Natural killer cell (primary cell): ENCODE data around the gene ARHGEF9. TPM values are rescaled to one million over a fixed set of nuclear protein-coding genes. Genes with fewer than 3 reads are reported as not detected.

Experiments
- ATAC-seq, 3 donors: fragments of 150-1000 bp in 2 of 3; fragments of 200-7000 bp in 1 of 3; cut with Tn5 transposase; 1 replicate in 1 of 3; 2 replicates in 2 of 3; pipeline ENCODE4 v1.10.0; 2021; ENCODE audit warnings: mild to moderate bottlenecking in 2 of 3, moderate library complexity in 2 of 3
- DNase-seq, 2 donors: peaks; one replicate each; pipeline versions ENCODE4 v3.0.0 to v3.0.0-alpha.2; 2013 to 2021; ENCODE audit warnings: mixed read lengths in 1 of 2
- H3K27ac ChIP-seq: one replicate; pipeline ENCODE4 v1.5.1; 2013; ENCODE audit warnings: mild to moderate bottlenecking, low read length
- H3K27me3 ChIP-seq: one replicate; pipeline ENCODE4 v1.6.1; 2013; ENCODE audit warnings: low read length; ENCODE audit not compliant: control insufficient read depth, insufficient read depth
- H3K36me3 ChIP-seq: one replicate; pipeline ENCODE4 v1.6.1; 2013; ENCODE audit warnings: low read length; ENCODE audit not compliant: control insufficient read depth, insufficient read depth
- H3K4me1 ChIP-seq: one replicate; pipeline ENCODE4 v1.6.1; 2013; ENCODE audit warnings: low read length; ENCODE audit not compliant: control insufficient read depth, insufficient read depth
- H3K4me3 ChIP-seq: one replicate; pipeline ENCODE4 v1.5.1; 2013; ENCODE audit warnings: low read length
- H3K9me3 ChIP-seq: one replicate; pipeline ENCODE4 v1.6.1; 2013; ENCODE audit warnings: low read length; ENCODE audit not compliant: control insufficient read depth, insufficient read depth
- H3K27ac Mint-ChIP-seq, 2 donors: one replicate each; pipeline ENCODE4 v1.8.0; 2022; ENCODE audit warnings: mild to moderate bottlenecking in 2 of 2, mixed read lengths in 2 of 2, moderate library complexity in 1 of 2
- H3K27me3 Mint-ChIP-seq, 2 donors: one replicate each; pipeline ENCODE4 v1.8.0; 2022; ENCODE audit warnings: low read depth in 2 of 2, mixed read lengths in 2 of 2
- H3K36me3 Mint-ChIP-seq: one replicate; pipeline ENCODE4 v1.8.0; 2022; ENCODE audit warnings: mixed read lengths
- H3K4me1 Mint-ChIP-seq, 2 donors: one replicate each; pipeline ENCODE4 v1.8.0; 2022; ENCODE audit warnings: mixed read lengths in 2 of 2
- H3K4me3 Mint-ChIP-seq: one replicate; pipeline ENCODE4 v1.8.0; 2022; ENCODE audit warnings: mild to moderate bottlenecking, moderate library complexity, mixed read lengths
- H3K9me3 Mint-ChIP-seq, 2 donors: one replicate each; pipeline ENCODE4 v1.8.0; 2022; ENCODE audit warnings: mixed read lengths in 2 of 2
- CTCF ChIP-seq: fragments of 200-600 bp; IDR thresholded peaks from one replicate; pipeline ENCODE4 v1.8.0; 2022; ENCODE audit warnings: antibody characterized with exemption
- WGBS: methylation state at CpG from one replicate; pipeline ENCODE4 v1.1.7; 2013; ENCODE audit warnings: missing lambda C conversion rate; ENCODE audit not compliant: insufficient coverage; 5-methylcytosine and 5-hydroxymethylcytosine counted together
- intact Hi-C: fragments of 100-400 bp; cut with micrococcal nuclease; formaldehyde crosslinking; loops from one replicate; pipeline ENCODE4 v1.14.2; 2022
- total RNA-seq, 4 donors: library from RNA; stranded (reverse); fragments of 120-200 nt in 1 of 4; gene quantifications; one replicate each; pipeline versions ENCODE4 v1.2.3 to v1.2.4, GENCODE V29; 2013 to 2022

ARHGEF9 gene
- total RNA-seq, 3 donors from 2014 or later (not counting 1 experiment from before 2014, with no cell fraction given), result 52.3 to 69.1 (median 64.2) TPM

GRCh38 chrX:63765712-63766111 is 19.3 kb downstream of the ARHGEF9 start:
- H3K4me3 ChIP-seq, result no peak overlapping the region
- peaks cover 0 to 6% of the 10 kb centered on the region in 2 donors for H3K4me1 Mint-ChIP-seq
- H3K27me3 ChIP-seq, result no peaks in the 10 kb centered on the region
- H3K36me3 ChIP-seq, result no peaks in the 10 kb centered on the region
- no peak for TF ChIP-seq CTCF
- no peak for DNase-seq
- no peaks in the 10 kb centered on the region for H3K27me3 Mint-ChIP-seq
- no peaks in the 10 kb centered on the region for H3K9me3 Mint-ChIP-seq
- no peaks in the 10 kb centered on the region for H3K9me3 ChIP-seq
- peaks cover 6% of the 10 kb centered on the region for H3K36me3 Mint-ChIP-seq
- 25% methylated on average over 2 of the region's 4 CpGs for WGBS
- H3K27ac Mint-ChIP-seq, result no peak overlapping the region
- H3K4me1 ChIP-seq, result no peaks in the 10 kb centered on the region
- no peak overlapping the region for H3K27ac ChIP-seq
- intact Hi-C loops, result loop anchor here (10.0 kb wide), 1 partner anchor 61 kb away; no protein-coding TSS in a partner anchor
- ATAC-seq, result no peak
- H3K4me3 Mint-ChIP-seq, result no peak overlapping the region

- Histone ChIP-seq H3K27ac (no peak overlapping the region), H3K4me3 (no peak overlapping the region), H3K4me1 (no peaks in the 10 kb centered on the region), H3K9me3 (no peaks in the 10 kb centered on the region), H3K36me3 (no peaks in the 10 kb centered on the region), H3K27me3 (no peaks in the 10 kb centered on the region)
- Mint-ChIP-seq H3K4me3 (no peak overlapping the region), H3K36me3 (peaks cover 6% of the 10 kb centered on the region), H3K27ac (no peak overlapping the region), H3K9me3 (no peaks in the 10 kb centered on the region), H3K4me1 (peaks cover 0 to 6% of the 10 kb centered on the region in 2 donors), H3K27me3 (no peaks in the 10 kb centered on the region)
- ATAC-seq (no peak), DNase-seq (no peak)
- no CpG with 5 or more reads among the region's 1 CpG for WGBS
- intact Hi-C loops, result loop anchor here (10.0 kb wide), 1 partner anchor 60 kb away; no protein-coding TSS in a partner anchor
- no peak for TF ChIP-seq CTCF
Measured at GRCh38 chrX:63764946-63765345, 20.1 kb downstream of the ARHGEF9 start.

GRCh38 chrX:63761639-63762038 is 23.4 kb downstream of the ARHGEF9 start:
- Histone ChIP-seq H3K9me3 (no peaks in the 10 kb centered on the region), H3K4me1 (no peaks in the 10 kb centered on the region), H3K27ac (peak overlapping the region; percentile 33), H3K4me3 (no peak overlapping the region), H3K36me3 (no peaks in the 10 kb centered on the region), H3K27me3 (no peaks in the 10 kb centered on the region)
- Mint-ChIP-seq H3K36me3 (no peaks in the 10 kb centered on the region), H3K27ac (peak overlapping the region; percentile 20 to 80), H3K4me1 (peaks cover 0 to 6% of the 10 kb centered on the region in 2 donors), H3K9me3 (no peaks in the 10 kb centered on the region), H3K4me3 (no peak overlapping the region), H3K27me3 (no peaks in the 10 kb centered on the region)
- WGBS, result 7% methylated on average over 1 of the region's 1 CpG
- peak; percentile 27 for TF ChIP-seq CTCF
- intact Hi-C loops, result loop anchor here (1.0 to 10.0 kb wide), 2 partner anchors 32 to 57 kb away; no protein-coding TSS in a partner anchor
- peak in 1 of 2 donors; percentile 52 for DNase-seq
- peak in 2 of 3 donors; percentile 84 to 93 for ATAC-seq

GRCh38 chrX:63758011-63758410 is 27.0 kb downstream of the ARHGEF9 start:
- H3K4me3 ChIP-seq, result no peak overlapping the region
- H3K36me3 ChIP-seq, result no peaks in the 10 kb centered on the region
- DNase-seq, result no peak
- intact Hi-C loops, result no loop called here
- H3K27me3 ChIP-seq, result no peaks in the 10 kb centered on the region
- Mint-ChIP-seq H3K27ac (no peak overlapping the region), H3K4me3 (no peak overlapping the region), H3K36me3 (no peaks in the 10 kb centered on the region), H3K9me3 (no peaks in the 10 kb centered on the region), H3K4me1 (peaks cover 12 to 30% of the 10 kb centered on the region in 2 donors), H3K27me3 (peaks cover 0 to 12% of the 10 kb centered on the region in 2 donors)
- no peak overlapping the region for H3K27ac ChIP-seq
- no peak for TF ChIP-seq CTCF
- no peaks in the 10 kb centered on the region for H3K9me3 ChIP-seq
- ATAC-seq, result no peak
- 62% methylated on average over 2 of the region's 2 CpGs for WGBS
- peaks cover 3% of the 10 kb centered on the region for H3K4me1 ChIP-seq
